BJ (cell line): ENCODE data around the gene RGMB. TPM values are rescaled to one million over a fixed set of nuclear protein-coding genes. Genes with fewer than 3 reads are reported as not detected.
"Not testable (repeated sequence)": the region's sequence is repeated elsewhere in the genome, so short reads cannot be mapped to it uniquely, and the experiment has no call there.

Experiments
- CTCF ChIA-PET: fragments of 350-600 bp; formaldehyde crosslinking; extraction: SDS; loops from one replicate; lab custom pipeline; 2021; ENCODE audit warnings: antibody characterized with exemption, inconsistent platforms; lab: Yijun Ruan, JAX
- POLR2A ChIA-PET: fragments of 300-600 bp; sonication (Branson Sonifier 250); formaldehyde crosslinking; extraction: SDS; loops from one replicate; lab custom pipeline; 2021; ENCODE audit warnings: antibody characterized with exemption; lab: Charles Lee
- DNase-seq: peaks from one replicate; pipeline ENCODE4 v3.0.0-alpha.2; 2011; ENCODE audit warnings: low read depth
- H3K27me3 ChIP-seq: 2 replicates; pipeline ENCODE4 v1.6.0; 2011; ENCODE audit warnings: low read length; ENCODE audit not compliant: control insufficient read depth, insufficient read depth
- H3K36me3 ChIP-seq: 2 replicates; pipeline ENCODE4 v1.5.1; 2011; ENCODE audit warnings: low read length; ENCODE audit not compliant: control insufficient read depth, insufficient read depth
- H3K4me3 ChIP-seq: 2 replicates; pipeline ENCODE4 v1.5.1; 2011; ENCODE audit warnings: low read depth, mild to moderate bottlenecking, control low read depth, low read length
- CTCF ChIP-seq: IDR thresholded peaks from 2 replicates; pipeline ENCODE4 v1.5.1; 2011; ENCODE audit warnings: low read depth, mild to moderate bottlenecking, control low read depth, inconsistent platforms, low read length, moderate library complexity; ENCODE audit not compliant: insufficient read depth
- polyA plus RNA-seq: library from polyadenylated mRNA; depleted of rRNA; stranded (reverse); fragments of >200 nt; gene quantifications from 2 replicates; pipeline ENCODE4 v1.2.3, GENCODE V29; 2011

Gene RGMB
- polyA plus RNA-seq, 1 experiment, result 89.7 TPM

- ChIA-PET POLR2A (no interaction called here), CTCF (no interaction called here)
- no peak for TF ChIP-seq CTCF
- no peaks in the 10 kb centered on the region for H3K27me3 ChIP-seq
- H3K36me3 ChIP-seq, result no peaks in the 10 kb centered on the region
- H3K4me3 ChIP-seq, result no peak overlapping the region
- no peak for DNase-seq
Observed at GRCh38 chr5:98749046-98749445, 24.4 kb upstream of the RGMB start.

- no peak for TF ChIP-seq CTCF
- ChIA-PET POLR2A (no interaction called here), CTCF (no interaction called here)
- Histone ChIP-seq H3K4me3 (no peak overlapping the region), H3K36me3 (no peaks in the 10 kb centered on the region), H3K27me3 (no peaks in the 10 kb centered on the region)
- no peak for DNase-seq
Observed at GRCh38 chr5:98750693-98751092, 22.8 kb upstream of the RGMB start.

- POLR2A ChIA-PET, result not testable (repeated sequence)
Observed at GRCh38 chr5:98752331-98752730, 21.1 kb upstream of the RGMB start.

GRCh38 chr5:98752801-98753200 is 20.7 kb upstream of the RGMB start:
- H3K27me3 ChIP-seq, H3K36me3 ChIP-seq, POLR2A ChIA-PET, H3K4me3 ChIP-seq, DNase-seq: not testable (repeated sequence)
- CTCF ChIA-PET, result interaction anchor here (0.9 kb wide), 1 partner anchor 11 kb away, joined by 3 read pairs; no protein-coding TSS in a partner anchor

More at GRCh38 chr5:98752331-98752730, 21.1 kb upstream of the RGMB start:
- H3K4me3 ChIP-seq, H3K36me3 ChIP-seq, H3K27me3 ChIP-seq, DNase-seq, CTCF ChIA-PET: not testable (repeated sequence)

GRCh38 chr5:98753507-98753906 is 20.0 kb upstream of the RGMB start:
- ChIA-PET POLR2A (no interaction called here), CTCF (interaction anchor here (0.9 kb wide), 1 partner anchor 12 kb away, joined by 3 read pairs; no protein-coding TSS in a partner anchor)
- H3K4me3 ChIP-seq, result no peak overlapping the region
- TF ChIP-seq CTCF, result no peak
- no peak for DNase-seq
- no peaks in the 10 kb centered on the region for H3K36me3 ChIP-seq
- no peaks in the 10 kb centered on the region for H3K27me3 ChIP-seq

GRCh38 chr5:98755406-98755805 is 18.1 kb upstream of the RGMB start:
- no peaks in the 10 kb centered on the region for H3K36me3 ChIP-seq
- DNase-seq, result no peak
- no peaks in the 10 kb centered on the region for H3K27me3 ChIP-seq
- ChIA-PET POLR2A (interaction anchor here (0.5 kb wide), 1 partner anchor 406 kb away, joined by 4 read pairs; no protein-coding TSS in a partner anchor), CTCF (interaction anchor here (1.1 kb wide), 1 partner anchor 16 kb away, joined by 3 read pairs; no protein-coding TSS in a partner anchor)
- no peak for TF ChIP-seq CTCF
- H3K4me3 ChIP-seq, result no peak overlapping the region
